ENCODE data around the gene COX8C.
A peak's percentile ranks its signal among the peaks of the same experiment; 100 is the strongest.

COX8C gene

DNA sequence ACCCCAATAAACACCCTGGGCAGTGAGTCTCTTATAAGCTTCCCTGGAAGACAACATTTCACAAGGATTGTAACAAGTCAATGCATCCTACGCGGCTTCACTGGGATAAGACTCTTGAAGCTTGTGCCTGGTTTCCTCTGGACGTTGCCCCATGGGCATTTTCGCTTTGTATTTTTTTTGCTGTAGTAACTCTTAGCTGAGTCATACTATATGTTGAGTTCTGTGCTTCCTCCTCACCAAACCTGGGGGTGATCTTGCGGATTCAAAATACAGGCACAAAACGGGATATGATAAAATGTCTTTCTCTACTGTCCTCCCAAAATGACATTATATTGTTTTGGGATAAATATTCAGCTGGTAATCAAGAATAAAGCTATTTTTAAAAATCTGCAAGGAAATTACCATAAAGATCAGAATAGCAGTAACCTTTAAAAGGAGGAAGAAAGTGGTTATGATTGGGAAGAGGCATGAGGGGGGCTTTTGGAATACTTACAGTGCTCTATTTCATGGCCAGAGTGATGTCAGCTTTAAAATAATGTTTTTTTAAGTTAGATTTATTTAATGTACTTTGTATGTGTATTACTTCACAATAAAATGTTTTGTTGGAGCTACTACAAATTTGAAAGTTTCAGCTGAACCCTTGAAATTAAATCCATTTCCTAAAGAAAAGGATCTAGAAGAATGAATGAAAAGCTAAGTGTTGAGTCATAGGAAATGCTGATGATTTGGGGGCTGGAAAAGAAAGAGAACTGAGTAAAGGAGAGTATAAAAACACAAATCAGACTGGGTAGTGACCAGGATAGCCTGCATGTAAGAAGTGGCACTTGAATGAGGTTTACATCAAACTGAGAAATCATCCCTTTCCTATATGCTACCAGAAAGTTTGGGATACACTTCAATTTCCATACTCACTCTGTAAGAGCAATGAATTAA lies 28.8 kb upstream of the COX8C start:
- no peak overlapping the region for H3K4me3 Mint-ChIP-seq
- TF ChIP-seq CTCF (IDR thresholded peaks at IDR 0.05) = no peak
- peaks cover 23% of the 10 kb centered on the region for H3K36me3 Mint-ChIP-seq (ENCODE audit: low read depth)
- no peaks in the 10 kb centered on the region for H3K27me3 Mint-ChIP-seq (ENCODE audit: low read depth, poor library complexity)
- DNase-seq = no peak
- peaks cover 30% of the 10 kb centered on the region for H3K4me1 Mint-ChIP-seq
- peaks cover 4% of the 10 kb centered on the region for H3K9me3 Mint-ChIP-seq
- H3K27ac Mint-ChIP-seq = peak overlapping the region; percentile 0

- no peak overlapping the region for H3K4me3 Mint-ChIP-seq
- H3K9me3 Mint-ChIP-seq = peaks cover 4% of the 10 kb centered on the region
- no peaks in the 10 kb centered on the region for H3K27me3 Mint-ChIP-seq (ENCODE audit: low read depth, poor library complexity)
- H3K27ac Mint-ChIP-seq = peak overlapping the region; percentile 31
- TF ChIP-seq CTCF (IDR thresholded peaks at IDR 0.05) = no peak
- peaks cover 30% of the 10 kb centered on the region for H3K4me1 Mint-ChIP-seq
- peaks cover 31% of the 10 kb centered on the region for H3K36me3 Mint-ChIP-seq (ENCODE audit: low read depth)
- DNase-seq = peak; percentile 15
Observed at GRCh38 chr14:93318927-93319326, 28.1 kb upstream of the COX8C start.

- no peaks in the 10 kb centered on the region for H3K27me3 Mint-ChIP-seq (ENCODE audit: low read depth, poor library complexity)
- no peak for DNase-seq
- no peak overlapping the region for H3K27ac Mint-ChIP-seq
- no peak overlapping the region for H3K4me3 Mint-ChIP-seq
- peaks cover 4% of the 10 kb centered on the region for H3K9me3 Mint-ChIP-seq
- no peak for TF ChIP-seq CTCF (IDR thresholded peaks at IDR 0.05)
- H3K36me3 Mint-ChIP-seq (ENCODE audit: low read depth) = peaks cover 33% of the 10 kb centered on the region
- H3K4me1 Mint-ChIP-seq = peaks cover 30% of the 10 kb centered on the region
Observed at GRCh38 chr14:93319494-93319893, 27.5 kb upstream of the COX8C start.

- DNase-seq = no peak
- peak overlapping the region; percentile 58 for H3K27ac Mint-ChIP-seq
- TF ChIP-seq CTCF (IDR thresholded peaks at IDR 0.05) = no peak
- peaks cover 38% of the 10 kb centered on the region for H3K36me3 Mint-ChIP-seq (ENCODE audit: low read depth)
- peaks cover 4% of the 10 kb centered on the region for H3K9me3 Mint-ChIP-seq
- H3K4me3 Mint-ChIP-seq = no peak overlapping the region
- peaks cover 35% of the 10 kb centered on the region for H3K4me1 Mint-ChIP-seq
- no peaks in the 10 kb centered on the region for H3K27me3 Mint-ChIP-seq (ENCODE audit: low read depth, poor library complexity)
Observed at GRCh38 chr14:93319958-93320357, 27.0 kb upstream of the COX8C start.

- TF ChIP-seq CTCF (IDR thresholded peaks at IDR 0.05) = no peak
- no peaks in the 10 kb centered on the region for H3K27me3 Mint-ChIP-seq (ENCODE audit: low read depth, poor library complexity)
- no peak overlapping the region for H3K4me3 Mint-ChIP-seq
- DNase-seq = no peak
- H3K36me3 Mint-ChIP-seq (ENCODE audit: low read depth) = peaks cover 33% of the 10 kb centered on the region
- H3K27ac Mint-ChIP-seq = peak overlapping the region; percentile 58
- H3K9me3 Mint-ChIP-seq = peaks cover 4% of the 10 kb centered on the region
- H3K4me1 Mint-ChIP-seq = peaks cover 35% of the 10 kb centered on the region
Observed at GRCh38 chr14:93320489-93320888, 26.5 kb upstream of the COX8C start.
